ENCODE data around the gene AP2B1.
"Not testable (repeated sequence)": the region's sequence is repeated elsewhere in the genome, so short reads cannot be mapped to it uniquely, and the experiment has no call there.

The AP2B1 gene

GRCh38 chr17:35645923-35646322 lies 58.8 kb downstream of the AP2B1 start:
- DNase-seq, result no peak

DNA sequence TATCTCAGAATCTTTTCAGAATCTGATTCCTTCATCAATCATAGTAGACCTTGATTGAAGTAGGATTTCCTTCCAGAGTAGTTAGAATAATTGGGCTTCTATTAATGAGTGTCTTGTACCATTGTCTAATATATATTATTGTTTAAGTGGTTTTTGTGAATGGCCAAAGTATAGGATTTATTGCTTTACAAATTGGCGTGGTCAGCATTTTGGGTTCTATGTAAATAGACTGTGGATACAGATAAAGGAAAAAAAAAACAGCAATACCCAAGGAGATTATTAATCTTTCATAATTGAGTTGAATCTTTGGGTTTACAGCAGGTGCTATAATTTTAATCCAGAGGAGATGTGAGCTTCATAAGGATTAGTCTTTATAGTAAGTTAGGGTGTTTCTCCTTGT lies 64.3 kb downstream of the AP2B1 start:
- no peak for DNase-seq

DNA sequence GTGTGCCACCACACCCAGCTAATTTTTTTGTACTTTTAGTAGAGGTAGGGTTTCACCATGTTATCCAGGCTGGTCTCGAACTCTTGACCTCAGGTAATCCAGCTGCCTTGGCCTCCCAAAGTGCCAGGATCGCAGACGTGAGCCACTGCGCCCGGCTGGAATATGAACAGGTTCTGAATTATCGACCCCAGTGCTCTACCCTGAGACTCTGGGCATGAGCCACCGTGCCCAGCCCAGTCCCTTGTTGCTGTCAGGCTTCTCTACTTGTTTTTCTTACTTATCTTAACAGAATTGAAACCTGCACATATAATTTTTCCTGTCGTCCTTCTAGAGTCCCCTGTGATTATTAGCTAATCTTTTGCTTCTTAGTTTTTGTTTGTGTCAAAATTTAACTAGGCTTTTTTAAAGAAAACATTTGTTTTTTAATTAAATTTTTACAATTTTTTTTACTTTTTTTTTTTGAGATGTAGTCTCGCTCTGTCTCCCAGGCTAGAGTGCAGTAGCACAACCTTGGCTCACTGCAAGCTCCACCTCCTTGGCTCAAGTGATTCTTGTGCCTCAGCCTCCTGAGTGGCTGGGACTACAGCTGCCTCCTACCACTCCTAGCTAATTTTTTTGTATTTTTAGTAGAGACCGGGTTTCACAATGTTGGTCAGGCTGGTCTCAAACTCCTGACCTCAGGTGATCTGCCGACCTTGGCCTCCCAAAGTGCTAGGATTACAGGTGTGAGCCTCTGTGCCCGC lies 66.7 kb downstream of the AP2B1 start:
- DNase-seq, result no peak

DNA sequence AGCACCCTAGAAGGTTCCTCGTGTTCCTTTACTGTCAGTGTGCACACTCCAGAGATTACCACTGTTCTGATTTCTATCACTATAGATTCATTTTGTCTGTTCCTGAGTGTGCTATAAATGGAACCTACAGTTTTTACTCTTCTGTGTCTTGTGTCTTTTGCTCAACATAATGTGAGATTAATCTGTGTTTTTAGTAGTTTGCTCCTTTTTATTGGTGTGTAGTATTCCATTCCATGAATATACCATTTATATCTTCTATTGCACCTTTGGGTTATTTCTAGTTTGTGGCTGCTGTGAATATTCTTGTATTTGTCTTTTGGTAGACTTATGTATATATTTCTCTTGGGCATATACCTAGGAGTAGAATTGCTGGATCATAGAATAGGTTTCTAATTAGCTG lies 68.2 kb downstream of the AP2B1 start:
- DNase-seq, result no peak

DNA sequence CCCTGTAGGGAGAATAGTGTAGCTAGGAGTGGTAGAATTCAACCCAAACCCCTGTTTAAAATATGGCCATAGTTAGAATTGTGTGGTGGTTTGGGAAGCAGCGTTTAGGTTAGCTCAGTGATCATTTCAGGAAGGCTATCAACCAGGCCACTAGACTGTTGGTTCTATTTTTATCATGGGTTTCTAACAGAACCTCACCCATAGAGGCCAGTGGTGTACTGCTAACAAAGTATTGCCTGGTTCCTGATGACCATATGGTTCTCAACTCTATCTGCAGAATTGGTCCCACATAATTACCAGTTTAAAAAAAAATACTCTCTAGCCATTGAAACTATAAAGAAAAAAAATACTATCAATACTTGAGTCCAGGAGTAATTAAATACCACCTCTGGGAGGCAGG lies 73.8 kb downstream of the AP2B1 start:
- DNase-seq, result no peak

DNA sequence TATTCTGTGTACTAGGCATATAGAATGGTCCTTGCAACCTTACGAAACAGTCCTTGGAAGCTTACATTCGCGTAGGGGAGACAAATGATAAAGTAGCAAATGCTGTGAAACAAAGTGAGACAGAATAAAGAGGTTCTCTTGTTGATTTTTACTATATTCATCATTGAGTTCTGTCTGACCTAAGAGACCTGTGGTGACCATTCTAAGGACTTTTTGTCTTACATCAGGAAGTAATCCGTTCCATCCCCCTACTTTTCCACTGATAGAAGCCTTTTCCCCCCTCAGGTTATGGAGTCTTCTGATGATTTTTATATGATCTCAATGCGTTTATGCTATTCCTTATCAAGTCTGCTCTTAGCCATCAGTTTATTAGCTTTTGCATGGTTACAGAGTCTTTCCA lies 77.6 kb downstream of the AP2B1 start:
- no peak for DNase-seq

GRCh38 chr17:35665662-35666061 lies 78.5 kb downstream of the AP2B1 start:
- no peak for DNase-seq

DNA sequence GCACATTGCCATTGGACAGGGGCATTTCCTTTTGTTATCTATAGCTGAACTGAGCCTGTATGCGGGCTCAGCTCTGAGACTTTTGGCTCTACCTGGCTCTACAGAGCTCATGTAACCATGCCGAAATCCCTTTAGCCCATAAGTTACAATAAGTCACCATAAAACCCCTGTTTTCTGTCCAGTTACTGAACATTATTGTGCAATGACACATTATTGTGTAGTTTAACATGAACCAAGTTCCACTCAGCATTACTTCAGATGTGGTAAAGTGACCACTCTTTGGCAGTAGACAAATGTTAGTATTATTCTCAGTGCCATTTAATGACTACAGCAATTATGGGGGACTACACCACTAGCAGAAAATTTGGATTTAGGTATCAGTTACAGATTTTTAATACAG lies 78.9 kb downstream of the AP2B1 start:
- no peak for DNase-seq

DNA sequence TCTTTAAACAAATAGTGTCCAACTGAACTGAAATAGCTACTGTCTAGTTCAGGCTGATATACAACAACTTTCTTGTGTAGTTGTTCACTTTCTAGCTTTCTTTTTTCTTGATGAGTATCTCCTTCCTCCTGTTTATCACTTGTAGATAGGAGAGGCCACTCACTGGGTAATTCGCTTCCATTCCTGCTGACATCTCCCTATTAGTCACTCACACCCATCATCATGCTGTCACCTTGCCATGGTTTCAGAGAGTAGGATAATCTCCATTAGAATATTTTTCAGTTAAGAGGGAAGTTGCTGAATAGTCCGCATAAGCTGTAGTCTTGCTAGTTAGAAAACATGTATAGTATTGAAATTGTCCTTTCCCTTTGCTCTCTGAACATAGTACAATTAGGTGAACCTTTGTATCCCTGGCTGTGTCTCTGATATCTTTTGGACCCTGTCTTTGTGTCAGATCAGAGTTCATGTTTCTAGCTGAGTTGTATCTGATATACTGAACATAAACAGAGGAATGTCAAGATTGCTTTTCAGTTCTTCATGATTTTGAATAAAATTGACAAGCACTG lies 79.9 kb downstream of the AP2B1 start:
- DNase-seq, result no peak

GRCh38 chr17:35668802-35669201 lies 81.7 kb downstream of the AP2B1 start:
- no peak for DNase-seq

DNA sequence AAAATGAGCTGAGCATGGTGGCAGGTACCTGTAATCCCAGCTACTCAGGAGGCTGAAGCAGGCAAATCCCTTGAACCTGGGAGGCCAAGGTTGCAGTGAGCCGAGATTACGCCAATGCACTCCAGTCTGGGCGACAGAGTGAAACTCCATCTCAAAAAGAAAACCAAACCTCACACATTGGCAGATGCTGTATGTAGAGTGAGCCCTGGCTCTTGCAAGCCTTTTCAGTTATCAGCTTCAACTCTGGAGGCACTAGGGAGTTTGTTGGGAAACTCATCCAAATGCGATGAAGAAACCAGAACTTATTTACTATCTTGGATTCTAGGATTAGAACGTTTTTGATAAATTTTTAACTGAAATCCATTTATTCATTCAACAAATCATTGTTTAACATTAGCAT lies 87.4 kb downstream of the AP2B1 start:
- no peak for DNase-seq

- DNase-seq, result no peak
Observed at GRCh38 chr17:35676441-35676840, 89.3 kb downstream of the AP2B1 start.

DNA sequence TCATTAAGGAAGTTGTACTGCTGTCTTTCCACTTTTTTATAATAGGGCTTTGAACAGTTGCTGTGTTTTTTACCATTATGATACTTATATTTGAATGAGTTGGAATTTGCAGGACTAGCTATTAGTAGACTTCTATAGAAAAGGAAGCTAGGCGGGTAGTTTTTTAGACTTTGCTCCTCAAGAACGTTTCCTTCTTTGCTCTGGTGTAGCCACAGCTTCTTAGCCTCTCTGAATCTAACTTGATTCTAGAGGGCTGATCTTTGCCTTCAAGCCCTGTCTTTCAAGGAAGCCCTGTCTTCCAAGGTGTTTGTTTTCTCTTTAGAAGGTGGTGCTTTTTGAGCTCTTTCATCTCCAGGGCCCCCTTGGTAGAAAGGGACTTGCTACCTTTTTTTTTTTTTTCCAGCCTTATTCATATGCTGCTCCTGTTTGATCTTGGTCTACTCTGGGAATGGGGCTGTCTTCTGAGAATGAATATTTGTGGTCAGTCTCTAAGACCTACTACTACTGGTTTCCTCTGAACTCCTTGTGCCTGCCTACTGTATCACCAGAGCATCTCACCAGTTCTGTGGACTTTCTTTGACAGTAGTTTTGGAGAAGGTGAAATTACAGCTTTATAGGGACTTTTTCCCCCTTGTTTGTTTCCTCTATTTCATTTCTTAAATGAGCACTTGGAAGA lies 92.0 kb downstream of the AP2B1 start:
- DNase-seq, result no peak

DNA sequence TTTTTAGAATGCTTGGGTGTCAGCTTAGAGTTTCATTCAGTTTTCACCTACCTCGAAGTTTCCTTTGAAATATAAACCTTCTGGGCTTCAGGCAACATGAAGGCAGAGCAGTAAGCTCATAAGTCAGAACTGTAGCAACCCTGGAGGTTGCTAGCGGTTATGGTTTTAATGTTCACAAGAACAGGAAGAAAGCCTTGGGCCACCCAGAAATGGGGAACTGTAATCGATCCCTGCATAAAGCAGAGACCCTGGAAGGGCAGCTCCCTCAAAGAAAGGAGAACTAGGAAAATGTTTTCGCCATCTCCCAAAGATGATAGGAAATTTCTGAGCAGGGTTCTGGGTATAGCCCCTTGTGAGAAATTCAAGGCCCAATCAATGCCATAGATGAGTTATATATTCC lies 96.5 kb downstream of the AP2B1 start:
- DNase-seq, result peak; percentile 80 to 81

- no peak for DNase-seq
Observed at GRCh38 chr17:35684055-35684802, 97.1 kb downstream of the AP2B1 start.

- no peak for DNase-seq
Observed at GRCh38 chr17:35692512-35693210, 105.5 kb downstream of the AP2B1 start.

DNA sequence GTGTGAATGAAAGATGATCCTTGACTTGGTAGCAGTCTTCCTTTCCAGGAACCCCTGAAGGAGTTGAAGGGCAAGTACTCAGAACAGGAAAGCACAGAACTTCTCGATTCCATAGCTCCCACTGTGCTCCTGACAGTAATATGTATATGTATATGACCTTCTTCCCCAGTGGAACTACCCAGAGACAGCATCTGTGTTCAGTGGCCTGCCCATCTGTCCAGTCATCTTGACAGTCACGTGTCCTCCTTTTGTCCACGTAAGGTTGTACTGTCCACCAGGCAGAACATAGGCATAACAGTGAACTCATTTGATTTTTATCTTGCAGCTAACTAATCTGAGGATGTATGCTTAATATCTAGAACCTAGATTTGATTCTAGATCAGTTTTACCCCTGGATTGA lies 106.5 kb downstream of the AP2B1 start:
- no peak for DNase-seq

DNA sequence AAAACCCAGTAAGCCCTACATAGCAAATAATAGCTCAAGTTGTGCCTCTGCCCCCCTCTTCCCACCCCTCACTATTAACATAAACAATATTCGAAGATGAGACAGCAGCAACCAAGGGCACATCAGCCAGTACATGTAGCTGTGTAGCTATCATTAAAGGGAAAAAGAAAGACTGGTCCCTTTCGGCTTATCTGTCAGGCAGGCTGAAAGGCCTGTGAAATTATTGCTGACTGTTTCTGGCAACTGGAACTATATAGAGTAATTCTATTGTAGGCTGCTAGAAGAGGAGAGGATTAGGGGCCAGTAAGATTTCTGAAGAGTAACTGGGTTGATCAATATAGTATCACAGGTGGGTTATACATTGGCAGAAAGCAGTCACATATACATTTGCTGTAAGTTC lies 107.8 kb downstream of the AP2B1 start:
- no peak for DNase-seq

DNA sequence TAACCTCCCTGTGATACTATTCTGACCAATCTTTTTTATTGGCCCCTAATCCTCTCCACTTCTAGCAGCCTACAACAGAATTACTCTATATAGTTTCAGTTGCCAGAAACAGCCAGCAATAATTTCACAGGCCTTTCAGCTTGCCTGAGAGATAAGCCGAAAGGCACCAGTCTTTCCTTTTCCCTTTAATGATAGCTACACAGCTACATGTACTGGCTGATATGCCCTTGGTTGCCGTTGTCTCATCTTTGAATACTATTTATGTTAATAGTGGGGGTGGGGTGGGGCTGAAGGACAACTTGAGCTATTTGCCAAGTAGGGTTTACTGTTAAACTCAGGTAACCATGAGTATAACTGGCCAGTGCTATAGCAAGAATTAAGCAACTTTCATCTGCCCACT lies 108.5 kb downstream of the AP2B1 start:
- no peak for DNase-seq

DNA sequence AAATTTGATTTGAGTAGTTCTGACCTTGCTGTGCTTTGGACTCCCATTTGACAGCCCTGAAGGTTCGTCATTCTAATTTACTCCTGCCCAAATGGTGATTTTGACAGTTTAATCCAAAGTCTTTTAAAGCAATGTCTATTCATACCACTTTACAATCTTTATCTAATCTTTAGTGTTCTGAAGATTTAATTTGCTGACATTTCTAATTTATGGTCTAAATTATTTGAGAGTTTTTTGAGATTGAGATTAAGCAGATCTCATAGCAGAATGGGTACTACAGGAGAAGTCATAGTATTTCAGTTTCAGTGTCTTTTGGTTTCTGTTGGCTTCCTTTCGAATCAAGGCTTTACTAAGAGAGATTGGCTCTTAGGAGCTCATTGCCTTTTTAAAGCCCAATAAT lies 111.7 kb downstream of the AP2B1 start:
- DNase-seq, result no peak

- DNase-seq, result no peak
Observed at GRCh38 chr17:35700150-35700549, 113.0 kb downstream of the AP2B1 start.

GRCh38 chr17:35701491-35701890 lies 114.4 kb downstream of the AP2B1 start:
- DNase-seq, result no peak

- not testable (repeated sequence) for DNase-seq
Observed at GRCh38 chr17:35703308-35703707, 116.2 kb downstream of the AP2B1 start.
